HG03097 (cell line): ENCODE results near the gene CNOT3.

ENCODE experiments used
- ATAC-seq: cut with Tn5 transposase; IDR thresholded peaks from one replicate; pipeline ENCODE4 v1.9.1; 2021; ENCODE audit not compliant: unreplicated experiment, low FRiP score

Gene CNOT3

GRCh38 chr19:54115109-54116063, 22.2 kb upstream of the CNOT3 start, which contains the start of the genes PRPF31 and TFPT:
Gene PRPF31, plus strand, starts transcription at chr19:54115754. Its CDS starts 2,525 bp downstream, at chr19:54118279.
Gene TFPT, minus strand, starts transcription at chr19:54115657. Its CDS starts 388 bp downstream, at chr19:54115269.
- ATAC-seq, result peak; percentile 69

- no peak for ATAC-seq
These were observed 16.3 kb upstream of the CNOT3 start for GRCh38 chr19:54121259-54121658.

- ATAC-seq, result no peak
These were observed 13.9 kb upstream of the CNOT3 start for GRCh38 chr19:54123682-54124081.

GRCh38 chr19:54124393-54124792, 13.2 kb upstream of the CNOT3 start:
- ATAC-seq, result no peak

- ATAC-seq, result no peak
These were observed 11.8 kb upstream of the CNOT3 start for GRCh38 chr19:54125713-54126112.

- ATAC-seq, result no peak
These were observed 9.7 kb upstream of the CNOT3 start for GRCh38 chr19:54127688-54128440.

- ATAC-seq, result no peak
These were observed 9.2 kb upstream of the CNOT3 start for GRCh38 chr19:54128441-54128725.

- ATAC-seq, result no peak
These were observed 8.6 kb upstream of the CNOT3 start for GRCh38 chr19:54128796-54129616.

GRCh38 chr19:54129617-54129996, 8.0 kb upstream of the CNOT3 start:
- no peak for ATAC-seq

GRCh38 chr19:54133312-54133956, 4.1 kb upstream of the CNOT3 start:
- no peak for ATAC-seq

GRCh38 chr19:54133957-54134590, 3.5 kb upstream of the CNOT3 start:
- no peak for ATAC-seq

- ATAC-seq, result no peak
These were observed 1.3 kb upstream of the CNOT3 start for GRCh38 chr19:54136086-54136863.

GRCh38 chr19:54136864-54137698, 481 bp upstream of the CNOT3 start:
- ATAC-seq, result peak; percentile 79

GRCh38 chr19:54138489-54139256, 1.1 kb downstream of the CNOT3 start:
- ATAC-seq, result no peak

- ATAC-seq, result no peak
These were observed 3.8 kb downstream of the CNOT3 start for GRCh38 chr19:54141356-54141755.

GRCh38 chr19:54142166-54142780, 4.7 kb downstream of the CNOT3 start:
- ATAC-seq, result no peak

- ATAC-seq, result no peak
These were observed 8.1 kb downstream of the CNOT3 start for GRCh38 chr19:54145541-54146158.
